HG02852 (cell line): ENCODE results near the gene SET.
A peak's percentile ranks its signal among the peaks of the same experiment; 100 is the strongest.

Experiments used
- ATAC-seq: cut with Tn5 transposase; IDR thresholded peaks from one replicate; pipeline ENCODE4 v1.9.1; 2021; ENCODE audit warnings: mild to moderate bottlenecking, moderate library complexity; ENCODE audit not compliant: unreplicated experiment

The SET gene

DNA sequence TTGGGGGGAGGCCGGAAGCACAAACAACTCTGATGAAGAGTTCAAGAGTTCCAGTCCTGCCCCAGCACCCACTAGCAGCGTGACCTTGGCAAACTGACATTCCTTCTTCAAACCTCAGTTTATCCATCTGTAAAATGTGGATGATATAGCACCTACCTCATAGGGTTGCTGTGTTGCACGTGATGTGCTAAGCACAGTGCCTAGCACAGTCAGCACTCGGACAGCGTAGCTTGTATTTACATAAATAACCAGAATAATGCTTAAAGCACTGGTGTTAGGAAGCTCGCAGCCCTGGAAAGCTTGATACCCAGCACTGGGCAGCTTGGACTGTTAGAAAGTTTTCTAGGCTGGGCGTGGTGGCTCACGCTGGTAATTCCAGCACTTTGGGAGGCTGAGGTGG lies 18.4 kb downstream of the SET start:
- ATAC-seq: no peak

- ATAC-seq: no peak
These were observed 23.7 kb downstream of the SET start for GRCh38 chr9:128712451-128713410.

- no peak for ATAC-seq
These were observed 24.4 kb downstream of the SET start for GRCh38 chr9:128713411-128713780.

DNA sequence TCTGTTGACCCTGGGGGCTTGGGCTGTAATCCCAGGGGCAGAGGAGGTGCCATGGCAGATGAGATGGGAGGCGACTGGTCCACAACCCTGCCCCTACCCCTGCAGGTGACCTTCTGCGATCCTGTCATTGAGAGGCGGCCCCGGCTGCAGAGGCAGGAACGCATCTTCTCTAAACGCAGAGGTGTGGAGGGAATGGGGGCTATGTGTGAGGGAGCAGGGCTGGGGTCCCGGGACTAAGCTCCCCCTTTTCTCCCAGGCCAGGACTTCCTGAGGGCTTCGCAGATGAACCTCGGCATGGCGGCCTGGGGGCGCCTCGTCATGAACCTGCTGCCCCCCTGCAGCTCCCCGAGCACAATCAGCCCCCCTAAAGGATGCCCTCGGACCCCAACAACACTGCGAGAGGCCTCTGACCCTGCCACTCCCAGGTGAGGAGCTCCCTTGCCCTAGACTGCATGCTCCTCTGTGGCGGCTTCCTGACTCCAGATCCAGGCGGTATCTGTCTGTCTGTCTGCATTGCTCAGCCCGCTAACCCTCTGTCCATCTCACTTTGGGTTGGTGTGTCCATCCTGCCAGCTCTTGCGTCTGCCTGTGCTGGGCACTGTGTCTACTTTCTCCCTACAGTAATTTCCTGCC lies 25.0 kb downstream of the SET start:
- no peak for ATAC-seq

GRCh38 chr9:128714586-128715435 lies 25.8 kb downstream of the SET start:
- ATAC-seq: no peak

DNA sequence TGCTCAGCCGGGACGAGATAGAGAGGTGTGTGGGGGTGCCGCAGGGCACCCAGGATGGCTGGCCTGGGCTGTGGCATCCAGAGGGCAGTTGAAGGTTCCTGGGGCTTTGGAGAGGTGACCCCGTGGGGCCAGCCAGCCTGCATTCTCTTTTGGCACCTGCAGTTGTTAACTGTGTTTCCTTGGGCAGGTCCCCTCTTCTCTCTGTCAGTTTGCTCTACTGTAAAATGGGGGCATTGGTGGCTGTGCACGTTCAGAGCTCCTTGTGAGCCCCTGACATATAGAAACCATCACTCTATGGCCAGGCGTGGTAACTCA lies 26.4 kb downstream of the SET start:
- no peak for ATAC-seq

DNA sequence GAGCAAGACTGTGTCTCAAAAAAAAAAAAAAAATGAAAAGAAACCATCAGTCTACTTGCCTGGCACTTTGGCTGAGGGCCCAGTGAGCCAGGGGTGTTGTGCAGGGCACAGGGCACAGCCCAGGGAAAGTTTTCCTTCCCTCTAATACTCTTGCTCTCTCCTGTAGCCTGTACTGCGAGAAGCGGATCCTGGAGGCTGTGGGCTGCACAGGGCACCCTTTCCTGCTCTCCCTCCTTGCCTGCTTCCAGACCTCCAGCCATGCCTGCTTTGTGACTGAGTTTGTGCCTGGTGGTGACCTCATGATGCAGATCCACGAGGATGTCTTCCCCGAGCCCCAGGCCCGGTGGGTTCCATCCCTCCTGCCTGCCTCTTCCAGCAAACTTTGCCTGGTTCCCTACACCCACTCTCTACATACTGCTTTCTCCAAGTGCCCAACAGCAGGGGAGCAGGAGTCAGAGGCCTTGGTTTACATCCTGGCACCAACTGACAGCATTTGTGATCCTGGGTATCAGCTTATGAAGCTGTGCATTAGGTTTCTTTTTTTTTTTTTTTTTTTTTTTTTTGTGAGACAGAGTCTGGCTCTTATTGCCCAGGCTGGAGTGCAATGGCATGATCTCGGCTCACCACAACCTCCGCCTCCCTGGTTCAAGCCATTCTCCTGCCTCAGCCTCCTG lies 27.7 kb downstream of the SET start:
- no peak for ATAC-seq

DNA sequence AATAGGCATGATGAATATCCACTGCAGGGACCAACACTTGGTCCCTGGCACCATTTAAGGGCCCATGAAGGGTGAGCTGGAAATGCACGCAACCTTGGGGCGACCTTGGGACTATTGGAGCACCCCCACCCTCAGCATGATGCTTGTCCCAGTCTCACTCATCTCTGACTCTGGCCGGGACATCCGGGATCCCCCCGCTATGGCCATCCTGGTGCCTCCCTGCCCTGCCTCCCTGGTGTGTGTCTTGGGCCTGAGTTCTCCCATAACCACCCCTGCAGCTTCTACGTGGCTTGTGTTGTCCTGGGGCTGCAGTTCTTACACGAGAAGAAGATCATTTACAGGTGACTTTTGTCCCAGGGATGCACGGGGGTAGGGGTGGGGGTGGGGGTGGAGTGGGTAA lies 29.0 kb downstream of the SET start:
- ATAC-seq: no peak

- ATAC-seq: no peak
These were observed 29.5 kb downstream of the SET start for GRCh38 chr9:128718475-128718874.

DNA sequence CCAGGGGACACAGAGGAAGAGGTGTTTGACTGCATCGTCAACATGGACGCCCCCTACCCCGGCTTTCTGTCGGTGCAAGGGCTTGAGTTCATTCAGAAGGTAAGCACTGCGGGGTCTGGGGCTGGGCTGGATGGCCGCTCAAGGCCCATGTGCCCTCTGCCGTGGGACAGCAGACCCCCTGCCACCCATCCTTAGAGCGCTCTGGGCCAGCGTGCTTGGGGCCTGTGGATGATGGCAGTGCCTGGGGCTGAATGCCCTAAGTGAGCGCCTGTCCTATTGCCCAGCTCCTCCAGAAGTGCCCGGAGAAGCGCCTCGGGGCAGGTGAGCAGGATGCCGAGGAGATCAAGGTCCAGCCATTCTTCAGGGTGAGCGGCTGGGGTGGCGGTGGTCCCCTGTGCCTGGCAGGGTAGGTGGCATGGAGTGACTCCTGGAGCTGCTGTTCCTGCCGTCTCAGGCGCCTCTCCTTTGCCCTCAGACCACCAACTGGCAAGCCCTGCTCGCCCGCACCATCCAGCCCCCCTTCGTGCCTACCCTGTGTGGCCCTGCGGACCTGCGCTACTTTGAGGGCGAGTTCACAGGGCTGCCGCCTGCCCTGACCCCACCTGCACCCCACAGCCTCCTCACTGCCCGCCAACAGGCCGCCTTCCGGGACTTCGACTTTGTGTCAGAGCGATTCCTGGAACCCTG lies 31.0 kb downstream of the SET start:
- ATAC-seq: no peak

- ATAC-seq: no peak
These were observed 31.9 kb downstream of the SET start for GRCh38 chr9:128720841-128721486.

DNA sequence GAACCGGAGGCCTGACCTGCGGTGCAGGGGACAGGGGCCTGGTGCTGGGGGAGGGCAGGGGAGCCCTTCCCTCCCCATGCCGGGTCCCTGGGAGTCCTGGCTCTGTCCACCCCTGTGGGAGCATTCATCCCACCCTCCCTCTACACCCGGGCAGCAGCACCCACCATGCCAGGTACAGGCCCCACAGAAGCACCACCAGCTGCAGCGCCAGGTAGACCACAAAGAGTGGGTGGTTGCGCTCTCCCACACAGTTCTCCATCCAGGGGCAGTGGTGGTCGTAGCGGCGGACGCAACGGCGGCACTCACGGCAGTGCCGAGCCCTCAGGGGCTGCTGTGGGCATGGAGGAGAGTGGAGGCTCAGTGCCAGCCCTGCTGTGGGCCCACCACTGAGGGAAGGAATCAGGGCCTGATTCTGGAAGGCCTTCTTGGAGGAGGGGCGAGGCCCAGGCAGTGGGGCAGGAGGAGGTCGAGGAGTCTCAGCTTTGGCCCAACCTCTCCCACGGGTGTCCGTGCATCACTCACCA lies 32.5 kb downstream of the SET start:
- no peak for ATAC-seq

GRCh38 chr9:128722380-128723351 lies 33.6 kb downstream of the SET start:
- no peak for ATAC-seq

- ATAC-seq: no peak
These were observed 34.4 kb downstream of the SET start for GRCh38 chr9:128723352-128723865.

DNA sequence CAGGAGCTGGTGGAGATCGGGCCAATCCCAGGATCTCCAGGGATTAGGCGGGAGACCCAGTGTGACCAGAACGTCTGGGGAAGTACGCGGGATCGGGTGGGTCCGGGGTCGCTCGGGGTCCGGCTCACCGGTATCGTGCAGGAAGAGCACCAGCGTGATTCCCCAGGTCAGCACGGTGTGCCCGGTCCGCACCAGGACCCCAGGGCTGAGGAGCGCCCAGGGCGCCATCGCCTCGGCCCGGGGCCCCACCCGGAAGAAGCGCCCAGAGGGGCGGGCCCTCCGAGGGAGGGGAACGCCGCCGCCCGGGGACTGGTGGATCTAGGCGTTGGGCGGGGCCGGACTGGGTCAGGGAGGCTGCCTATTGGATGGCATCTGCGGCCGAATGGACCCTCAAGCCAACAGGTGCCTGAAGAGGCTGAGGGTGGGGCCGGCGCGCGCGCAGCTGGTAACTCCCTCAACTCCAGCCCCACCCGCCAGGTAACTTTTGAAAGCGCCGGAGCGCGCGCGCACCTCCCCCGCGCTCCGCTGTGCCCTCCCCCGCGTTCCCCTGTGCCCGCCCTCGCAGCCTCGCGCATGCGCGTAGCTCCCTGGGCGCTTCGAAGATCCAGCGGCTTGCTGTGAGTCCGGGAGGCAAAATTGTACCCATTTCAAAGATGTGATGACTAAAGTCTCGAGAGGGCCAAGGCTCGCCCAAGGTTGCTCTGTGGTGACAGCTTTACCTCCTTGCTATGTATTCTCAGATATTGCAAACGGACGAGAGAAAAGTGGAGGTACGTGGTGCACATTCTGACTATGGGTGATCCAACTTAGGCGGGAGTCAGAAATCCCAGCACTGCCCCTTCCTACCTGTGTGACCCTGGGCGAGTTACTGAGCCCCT lies 35.1 kb downstream of the SET start, which contains the start of gene ZDHHC12:
Gene ZDHHC12 (minus strand): TSS at position 262 of the 878 bp plus-strand sequence. CDS start 34 bp downstream, at position 228.
- peak; percentile 93 for ATAC-seq

GRCh38 chr9:128724744-128725211 lies 35.8 kb downstream of the SET start:
- ATAC-seq: no peak

- no peak for ATAC-seq
These were observed 38.7 kb downstream of the SET start for GRCh38 chr9:128727640-128728248.
